Activated CD8-positive, alpha-beta memory T cell treated with anti-CD3 and anti-CD28 coated beads for 24 hours (primary cell): ENCODE results near the gene MMP10.

Source experiments
- DNase-seq: peaks from one replicate; pipeline ENCODE4 v3.0.0-alpha.2; 2020

MMP10 gene

GRCh38 chr11:102724904-102725500, 55.4 kb downstream of the MMP10 start, which contains the start of gene MMP8:
Gene MMP8 (minus strand): TSS chr11:102724954. CDS start chr11:102724855, 99 bp downstream.
- no peak for DNase-seq

- DNase-seq: no peak
These were observed 57.6 kb downstream of the MMP10 start for GRCh38 chr11:102722821-102723220.
